DOHH2 (cell line): ENCODE results near the gene STX18.
"Not testable (repeated sequence)": the region's sequence is repeated elsewhere in the genome, so short reads cannot be mapped to it uniquely, and the experiment has no call there.

ENCODE experiments used
- H3F3A ChIP-seq: fragments of 200-600 bp; sonication (generic), shearing (Covaris generic); 2 replicates; pipeline ENCODE4 v1.6.0; 2016; ENCODE audit warnings: antibody characterized with exemption, mild to moderate bottlenecking; ENCODE audit not compliant: control insufficient read depth, insufficient read depth
- H3K27ac ChIP-seq: fragments of 200-600 bp; sonication (generic); 2 replicates; pipeline ENCODE4 v1.5.1; 2014; ENCODE audit warnings: low read depth, mild to moderate bottlenecking, low read length, moderate library complexity
- H3K27me3 ChIP-seq: fragments of 200-600 bp; sonication (generic); 2 replicates; pipeline ENCODE4 v1.6.1; 2014; ENCODE audit warnings: mild to moderate bottlenecking, low read length, mixed read lengths; ENCODE audit not compliant: control insufficient read depth
- H3K36me3 ChIP-seq: fragments of 200-600 bp; sonication (generic); 2 replicates; pipeline ENCODE4 v1.6.1; 2014; ENCODE audit warnings: mild to moderate bottlenecking, low read length, moderate library complexity, mixed read lengths; ENCODE audit not compliant: control insufficient read depth
- H3K4me1 ChIP-seq: fragments of 200-600 bp; sonication (generic); 2 replicates; pipeline ENCODE4 v1.6.1; 2014; ENCODE audit warnings: mild to moderate bottlenecking, low read length, mixed read lengths; ENCODE audit not compliant: control insufficient read depth
- H3K4me2 ChIP-seq: fragments of 200-600 bp; sonication (generic); 2 replicates; pipeline ENCODE4 v1.6.0; 2014; ENCODE audit warnings: mild to moderate bottlenecking, low read length, moderate library complexity
- H3K4me3 ChIP-seq: fragments of 200-600 bp; sonication (generic); 2 replicates; pipeline ENCODE4 v1.5.1; 2014; ENCODE audit warnings: mild to moderate bottlenecking, low read length, mixed read lengths
- H3K79me2 ChIP-seq: fragments of 200-600 bp; sonication (generic); 2 replicates; pipeline ENCODE4 v1.6.1; 2014; ENCODE audit warnings: mild to moderate bottlenecking, low read length, mixed read lengths; ENCODE audit not compliant: control insufficient read depth
- H3K9me2 ChIP-seq: fragments of 200-600 bp; sonication (generic); replicated peaks from 2 replicates; pipeline ENCODE4 v1.6.1; 2014; ENCODE audit warnings: mild to moderate bottlenecking, low read length, mixed read lengths; ENCODE audit not compliant: control insufficient read depth
- H3K9me3 ChIP-seq: fragments of 200-600 bp; sonication (generic); 2 replicates; pipeline ENCODE4 v1.6.1; 2014; ENCODE audit warnings: antibody characterized with exemption, low read length, mixed read lengths; ENCODE audit not compliant: control insufficient read depth, insufficient read depth
- H4K20me1 ChIP-seq: fragments of 200-600 bp; sonication (generic); 2 replicates; pipeline ENCODE4 v1.6.0; 2014; ENCODE audit warnings: low read depth, mild to moderate bottlenecking, antibody characterized with exemption, low read length, moderate library complexity; ENCODE audit not compliant: control insufficient read depth, insufficient read depth
- CTCF ChIP-seq: fragments of 200-600 bp; sonication (generic); IDR thresholded peaks from one replicate; pipeline ENCODE4 v1.5.1; 2014; ENCODE audit warnings: antibody characterized with exemption, mild to moderate bottlenecking, low read depth, low read length; ENCODE audit not compliant: poor library complexity, severe bottlenecking
- EZH2phosphoT487 ChIP-seq: fragments of 200-600 bp; sonication (generic); IDR thresholded peaks from 2 replicates; pipeline ENCODE4 v1.6.1; 2017; ENCODE audit warnings: borderline replicate concordance, mild to moderate bottlenecking, antibody characterized with exemption, low read length, moderate library complexity, mixed read lengths

STX18 gene

GRCh38 chr4:4514786-4515185 is 27.1 kb downstream of the STX18 start:
- Histone ChIP-seq H4K20me1 (no peaks in the 10 kb centered on the region), H3F3A (no peaks in the 10 kb centered on the region), H3K4me3 (no peak overlapping the region), H3K9me3 (no peaks in the 10 kb centered on the region), H3K9me2 (no peaks in the 10 kb centered on the region), H3K27ac (no peak overlapping the region), H3K27me3 (no peaks in the 10 kb centered on the region), H3K4me1 (peaks cover 6% of the 10 kb centered on the region), H3K36me3 (0 out of 2 replicates have a peak, but pooled peaks cover 3% of the 10 kb centered on the region), H3K79me2 (peaks cover 67% of the 10 kb centered on the region), H3K4me2 (no peak overlapping the region)
- no peak for TF ChIP-seq CTCF
- no peak for TF ChIP-seq EZH2phosphoT487

GRCh38 chr4:4512282-4512681 is 29.6 kb downstream of the STX18 start:
- H3F3A ChIP-seq = no peaks in the 10 kb centered on the region
- no peak overlapping the region for H3K27ac ChIP-seq
- H3K4me3 ChIP-seq = no peak overlapping the region
- H3K27me3 ChIP-seq = no peaks in the 10 kb centered on the region
- peaks cover 12% of the 10 kb centered on the region for H3K4me1 ChIP-seq
- peaks cover 47% of the 10 kb centered on the region for H3K79me2 ChIP-seq
- H3K36me3 ChIP-seq = 0 out of 2 replicates have a peak, but pooled peaks cover 3% of the 10 kb centered on the region
- no peak overlapping the region for H3K4me2 ChIP-seq
- TF ChIP-seq EZH2phosphoT487 (no peak), CTCF (no peak)
- H3K9me2 ChIP-seq = no peaks in the 10 kb centered on the region
- no peaks in the 10 kb centered on the region for H3K9me3 ChIP-seq
- no peaks in the 10 kb centered on the region for H4K20me1 ChIP-seq

GRCh38 chr4:4510641-4511040 is 31.2 kb downstream of the STX18 start:
- H3K36me3 ChIP-seq, H3K27me3 ChIP-seq, H3F3A ChIP-seq, H3K9me2 ChIP-seq, H4K20me1 ChIP-seq, H3K4me3 ChIP-seq, H3K27ac ChIP-seq, H3K9me3 ChIP-seq, H3K4me2 ChIP-seq: not testable (repeated sequence)
- Histone ChIP-seq H3K79me2 (peaks cover 37% of the 10 kb centered on the region), H3K4me1 (peaks cover 12% of the 10 kb centered on the region)

- no peaks in the 10 kb centered on the region for H3K9me2 ChIP-seq
- H3K27ac ChIP-seq = no peak overlapping the region
- H3F3A ChIP-seq = 0 out of 2 replicates have a peak, but pooled peaks cover under 1% of the 10 kb centered on the region
- peaks cover 12% of the 10 kb centered on the region for H3K4me1 ChIP-seq
- no peak overlapping the region for H3K4me2 ChIP-seq
- no peaks in the 10 kb centered on the region for H3K27me3 ChIP-seq
- peaks cover 33% of the 10 kb centered on the region for H3K79me2 ChIP-seq
- H3K9me3 ChIP-seq = no peaks in the 10 kb centered on the region
- H3K36me3 ChIP-seq = 0 out of 2 replicates have a peak, but pooled peaks cover 3% of the 10 kb centered on the region
- TF ChIP-seq CTCF (no peak), EZH2phosphoT487 (no peak)
- H3K4me3 ChIP-seq = no peak overlapping the region
- H4K20me1 ChIP-seq = no peaks in the 10 kb centered on the region
Observed at GRCh38 chr4:4509521-4509920, 32.3 kb downstream of the STX18 start.
